Measurements from ENCODE around the gene NLN. TPM values are rescaled to one million over a fixed set of nuclear protein-coding genes. Genes with fewer than 3 reads are reported as not detected.
"Not testable (repeated sequence)": the region's sequence is repeated elsewhere in the genome, so short reads cannot be mapped to it uniquely, and the experiment has no call there.

Gene NLN
- polyA plus RNA-seq, 1 donor, result 41.7 TPM

- DNase-seq, result no peak
Measured at GRCh38 chr5:65728218-65728617, 6.2 kb downstream of the NLN start.

DNA sequence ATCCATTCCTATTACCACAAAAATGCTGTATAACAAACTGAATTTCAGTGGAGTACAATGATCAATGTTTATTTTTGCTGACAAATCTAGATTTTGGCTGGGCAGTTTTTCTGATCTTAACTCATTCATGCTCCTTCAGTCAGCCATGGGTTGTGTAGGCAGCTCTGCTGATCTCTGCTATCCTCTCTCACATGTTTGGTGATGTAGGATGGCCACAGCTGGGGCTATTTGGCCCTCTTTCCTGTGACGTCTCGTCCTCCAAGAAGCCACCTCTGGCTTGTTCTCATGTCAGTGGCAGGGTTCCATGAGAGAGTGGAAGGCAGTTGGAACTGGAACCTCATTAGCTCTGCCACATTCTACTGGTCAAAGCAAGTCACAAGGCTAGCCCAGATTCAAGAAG is 8.9 kb downstream of the NLN start:
- no peak for DNase-seq

GRCh38 chr5:65732046-65732445 is 10.0 kb downstream of the NLN start:
- DNase-seq, result not testable (repeated sequence)

DNA sequence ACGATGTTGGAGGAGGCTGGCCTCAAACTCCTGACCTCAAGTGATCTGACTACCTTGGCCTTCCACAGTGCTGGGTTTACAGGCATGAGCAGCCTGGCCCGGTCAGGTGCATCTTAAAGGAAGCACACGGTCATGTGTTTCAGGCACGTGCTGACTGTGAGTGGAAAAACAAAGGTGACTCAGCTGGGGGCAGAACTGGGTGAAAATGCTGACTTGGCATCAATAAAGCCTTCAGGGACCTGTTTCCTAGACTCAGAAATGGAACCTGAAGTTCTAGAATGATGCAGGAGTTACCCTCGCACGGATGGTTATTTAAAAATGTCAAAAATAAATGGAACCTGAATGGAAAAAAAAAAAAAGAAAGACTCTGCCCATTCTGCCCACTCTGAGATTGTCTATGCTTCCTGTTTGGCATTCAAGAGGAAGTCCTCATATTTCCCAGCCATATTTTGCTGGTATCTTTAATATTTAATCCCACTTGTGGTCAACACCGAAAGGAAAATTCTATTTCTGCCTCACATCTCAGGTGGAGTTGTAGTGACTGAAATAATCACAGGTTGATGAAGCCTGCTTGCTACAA is 12.3 kb downstream of the NLN start:
- not testable (repeated sequence) for DNase-seq

- DNase-seq, result no peak
Measured at GRCh38 chr5:65734921-65735320, 12.9 kb downstream of the NLN start.

DNA sequence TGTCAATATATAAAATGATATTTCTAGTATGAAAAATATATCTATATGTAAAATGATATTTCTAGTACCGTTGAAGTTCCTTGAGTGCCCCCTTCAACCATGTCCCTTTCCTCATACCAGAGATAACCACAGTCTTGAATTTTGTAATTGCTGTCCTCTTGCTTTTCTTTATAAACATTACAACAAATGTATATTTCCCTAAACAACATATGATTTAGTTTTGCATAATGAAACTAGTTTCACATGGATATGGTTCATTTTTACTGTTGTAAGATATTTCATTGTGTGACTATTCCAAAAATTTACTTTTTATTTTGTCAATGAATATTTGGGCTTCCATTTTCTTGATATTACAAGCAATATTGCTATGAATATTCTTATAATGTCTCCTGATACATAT is 14.0 kb downstream of the NLN start:
- DNase-seq, result no peak

GRCh38 chr5:65737842-65738241 is 15.8 kb downstream of the NLN start:
- DNase-seq, result no peak

GRCh38 chr5:65738305-65738704 is 16.3 kb downstream of the NLN start:
- no peak for DNase-seq

DNA sequence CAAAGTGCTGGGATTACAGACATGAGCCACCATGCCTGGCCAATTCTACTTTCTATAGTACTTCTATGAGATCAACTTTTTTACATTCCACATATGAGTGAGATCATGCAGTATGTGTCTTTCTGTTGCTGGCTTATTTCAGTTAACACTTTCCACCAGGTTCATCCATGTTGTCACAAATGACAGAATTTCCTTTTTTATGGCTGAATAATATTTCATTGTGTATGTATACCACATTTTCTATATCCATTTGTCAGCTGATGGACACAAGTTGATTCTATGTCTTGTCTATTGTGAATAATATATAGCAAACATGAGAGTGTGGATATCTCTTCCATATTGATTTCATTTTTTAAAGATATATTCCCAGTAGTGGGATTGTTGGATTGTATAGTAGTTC is 17.2 kb downstream of the NLN start:
- DNase-seq, result no peak

DNA sequence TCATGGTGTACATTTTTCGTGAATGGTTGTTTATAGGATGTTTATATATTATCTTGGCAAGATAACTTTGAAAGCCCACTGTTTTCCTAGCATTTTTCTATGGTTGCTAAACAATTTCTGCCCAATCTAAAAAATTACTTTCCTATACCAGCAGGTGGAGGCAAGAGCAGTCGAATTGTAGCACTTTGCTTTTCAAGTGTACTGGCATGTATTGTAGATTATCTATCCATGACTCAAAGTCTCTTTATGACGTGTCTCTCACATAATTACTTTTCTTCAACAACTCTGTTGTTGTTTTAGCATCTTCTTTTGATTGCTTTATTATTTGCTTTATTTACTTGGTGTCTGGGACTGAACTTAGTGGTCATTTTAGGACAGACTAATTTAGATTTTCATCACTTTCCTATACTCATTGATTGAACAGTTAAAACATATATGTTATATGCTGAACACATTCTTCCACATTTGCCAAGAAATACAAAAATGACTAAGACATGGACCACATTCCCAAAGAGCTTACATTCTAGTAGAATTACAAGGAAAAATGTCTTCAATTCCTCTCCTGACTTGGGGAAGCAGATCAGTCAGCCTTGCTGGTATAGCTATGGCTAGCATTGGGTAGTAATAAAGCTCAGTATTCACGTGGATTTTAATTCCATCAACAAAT is 20.7 kb downstream of the NLN start:
- DNase-seq, result peak; percentile 13

GRCh38 chr5:65749221-65749844 is 27.3 kb downstream of the NLN start:
- no peak for DNase-seq

GRCh38 chr5:65749956-65750355 is 28.0 kb downstream of the NLN start:
- DNase-seq, result no peak

DNA sequence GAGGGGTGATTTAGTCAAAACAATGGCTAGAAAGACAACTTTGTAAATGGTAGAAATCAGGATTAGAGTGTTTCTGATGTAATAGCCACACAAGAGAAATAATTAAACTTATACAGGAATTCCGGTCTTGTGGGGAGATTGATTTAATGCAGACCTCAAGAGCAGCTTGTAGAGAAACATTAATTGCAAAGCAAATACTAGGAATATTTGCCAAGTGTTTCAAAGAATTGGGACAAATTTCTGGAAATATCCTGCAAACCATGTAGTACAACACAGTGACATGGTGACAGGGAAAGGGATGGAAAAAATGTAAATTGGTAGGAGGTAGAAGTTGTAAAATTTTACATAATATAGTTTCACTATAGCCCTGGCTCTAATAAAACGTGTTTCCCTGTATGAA is 28.9 kb downstream of the NLN start:
- DNase-seq, result no peak

DNA sequence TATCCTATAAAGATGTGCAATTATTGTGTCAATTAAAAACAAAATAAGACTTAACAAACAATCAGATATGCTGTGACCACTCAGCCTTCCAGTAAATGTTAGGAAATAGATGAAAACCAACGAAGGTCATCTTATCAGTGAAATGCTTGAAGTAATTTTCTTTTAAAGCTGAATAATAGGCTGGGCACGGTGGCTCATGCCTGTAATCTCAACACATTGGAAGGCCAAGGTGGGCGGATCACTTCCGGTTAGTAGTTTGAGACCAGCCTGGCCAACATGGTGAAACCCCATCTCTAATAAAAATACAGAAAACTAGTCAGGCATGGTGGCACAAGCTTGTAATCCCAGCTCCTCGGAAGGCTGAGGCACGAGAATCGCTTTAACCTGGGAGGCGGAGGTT is 31.2 kb downstream of the NLN start:
- DNase-seq, result no peak

GRCh38 chr5:65758546-65759144 is 36.6 kb downstream of the NLN start:
- DNase-seq, result no peak

- no peak for DNase-seq
Measured at GRCh38 chr5:65760504-65761275, 38.7 kb downstream of the NLN start.

- DNase-seq, result no peak
Measured at GRCh38 chr5:65762234-65762633, 40.2 kb downstream of the NLN start.

GRCh38 chr5:65765582-65765981 is 43.6 kb downstream of the NLN start:
- no peak for DNase-seq

DNA sequence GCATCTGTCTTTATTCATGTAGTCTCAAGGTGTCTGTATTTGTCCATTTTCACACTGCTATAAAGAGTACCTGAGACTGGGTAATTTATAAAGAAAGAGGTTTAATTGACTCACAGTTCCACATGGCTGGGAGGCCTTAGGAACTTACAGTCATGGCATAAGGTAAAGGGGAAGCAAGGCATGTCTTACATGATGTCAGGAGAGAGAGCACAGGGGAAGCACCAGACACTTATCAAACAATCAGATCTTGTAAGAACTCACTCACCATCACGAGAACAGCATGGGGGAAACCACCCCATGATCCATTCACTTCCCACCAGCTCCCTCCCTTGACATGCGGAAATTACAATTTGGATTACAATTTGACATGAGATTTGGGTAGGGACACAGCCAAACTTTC is 44.2 kb downstream of the NLN start:
- DNase-seq, result no peak

DNA sequence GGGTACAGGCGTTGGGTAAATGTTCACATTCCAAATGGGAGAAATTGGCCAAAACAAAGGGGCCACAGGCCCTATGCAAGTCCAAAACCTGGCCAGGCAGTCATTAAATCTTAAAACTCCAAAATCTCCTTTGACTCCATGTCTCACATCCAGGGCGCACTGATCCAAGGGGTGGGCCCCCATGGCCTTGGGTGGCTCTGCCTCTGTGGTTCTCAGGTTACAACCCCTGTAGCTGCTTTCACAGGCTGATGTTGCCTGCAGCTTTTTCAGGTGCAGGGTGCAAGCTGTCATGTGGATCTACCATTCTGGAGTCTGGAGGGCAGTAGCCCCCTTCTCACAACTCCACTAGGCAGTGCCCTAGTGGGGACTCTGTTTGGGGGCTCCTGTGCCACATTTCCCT is 44.8 kb downstream of the NLN start:
- no peak for DNase-seq

GRCh38 chr5:65767565-65767964 is 45.6 kb downstream of the NLN start:
- DNase-seq, result no peak

GRCh38 chr5:65768723-65769346 is 46.8 kb downstream of the NLN start:
- DNase-seq, result no peak

Data from left kidney (tissue), 2 donors.